GM12878 (cell line): ENCODE results near the gene RAD51AP1. TPM values are rescaled to one million over a fixed set of nuclear protein-coding genes. Genes with fewer than 3 reads are reported as not detected.

Experiments
- ATAC-seq: fragments of 200-7000 bp; cut with Tn5 transposase; 3 replicates; pipeline ENCODE4 v1.9.1; 2020; ENCODE audit warnings: mild to moderate bottlenecking, moderate library complexity
- BruUV-seq: library from RNA; stranded (reverse); fragments of 400-500 nt; replicated peaks from 2 replicates; lab custom pipeline; 2021; lab: Mats Ljungman, UMichigan
- CTCF ChIA-PET: fragments of 300-600 bp; sonication (Branson Sonifier 250); formaldehyde crosslinking; extraction: SDS; loops from one replicate; lab custom pipeline; 2021; ENCODE audit warnings: inconsistent platforms; lab: Yijun Ruan, JAX
- POLR2A ChIA-PET: fragments of 350-600 bp; formaldehyde crosslinking; extraction: SDS; loops from one replicate; lab custom pipeline; 2021; ENCODE audit warnings: inconsistent platforms; lab: Charles Lee
- RAD21 ChIA-PET: fragments of 300-600 bp; sonication (Branson Sonifier 250); formaldehyde crosslinking; loops from one replicate; lab custom pipeline; 2023; ENCODE audit warnings: antibody characterized with exemption; ENCODE audit not compliant: unreplicated experiment; lab: Charles Lee
- SMC1A ChIA-PET: fragments of 300-600 bp; sonication (Branson Sonifier 250); formaldehyde crosslinking; loops from one replicate; lab custom pipeline; 2023; ENCODE audit not compliant: unreplicated experiment, uncharacterized antibody; lab: Charles Lee
- DNase-seq: peaks from one replicate; pipeline ENCODE4 v3.0.0-alpha.2; 2011; ENCODE audit warnings: low read depth, low spot score
- FAIRE-seq: peaks from 3 replicates; lab custom pipeline; 2011; peaks lifted over from hg19 to GRCh38; lab: Jason Lieb, UNC
- H2AFZ ChIP-seq: 2 replicates; pipeline ENCODE4 v1.6.0; 2011; ENCODE audit warnings: low read depth, low read length, control low read depth; ENCODE audit not compliant: control insufficient read depth
- H3K27ac ChIP-seq: 2 replicates; pipeline ENCODE4 v1.5.1; 2011; ENCODE audit warnings: control low read depth; ENCODE audit not compliant: control insufficient read depth, insufficient read depth
- H3K27me3 ChIP-seq, 2 experiments: replicated peaks in 1 of 2; 2 replicates each; pipeline versions ENCODE4 v1.6.0 to v1.6.1; 2011; ENCODE audit warnings: low read length in 1 of 2; ENCODE audit not compliant: control insufficient read depth in 2 of 2, insufficient read depth in 2 of 2
- H3K36me3 ChIP-seq, 2 experiments: 2 replicates each; pipeline ENCODE4 v1.5.1; 2011; ENCODE audit warnings: low read length in 1 of 2; ENCODE audit not compliant: control insufficient read depth in 2 of 2, insufficient read depth in 2 of 2
- H3K4me1 ChIP-seq: 2 replicates; pipeline ENCODE4 v1.6.1; 2011; ENCODE audit warnings: mild to moderate bottlenecking, low read length, moderate library complexity, mixed read lengths; ENCODE audit not compliant: control insufficient read depth, insufficient read depth
- H3K4me2 ChIP-seq: 2 replicates; pipeline ENCODE4 v1.6.0; 2011; ENCODE audit warnings: control low read depth; ENCODE audit not compliant: control insufficient read depth, insufficient read depth
- H3K4me3 ChIP-seq: fragments of 200-600 bp; sonication (generic); 2 replicates; pipeline ENCODE4 v1.5.1; 2016
- H3K79me2 ChIP-seq: 2 replicates; pipeline ENCODE4 v1.6.0; 2011; ENCODE audit warnings: low read length; ENCODE audit not compliant: control insufficient read depth, insufficient read depth
- H3K9ac ChIP-seq: 2 replicates; pipeline ENCODE4 v1.8.0; 2011; ENCODE audit warnings: low read length, control low read depth, mixed read lengths; ENCODE audit not compliant: control insufficient read depth, insufficient read depth
- H3K9me3 ChIP-seq: replicated peaks from 3 replicates; pipeline ENCODE4 v1.5.1; 2011; ENCODE audit warnings: mild to moderate bottlenecking, low read length; ENCODE audit not compliant: control insufficient read depth, insufficient read depth
- H4K20me1 ChIP-seq: 2 replicates; pipeline ENCODE4 v1.6.0; 2011; ENCODE audit not compliant: control insufficient read depth, insufficient read depth
- E4F1 ChIP-seq: fragments of 450-650 bp; IDR thresholded peaks from 2 replicates; pipeline ENCODE4 v1.6.1; 2018; ENCODE audit warnings: borderline replicate concordance, mild to moderate bottlenecking; ENCODE audit not compliant: partially characterized antibody
- PRDM15 ChIP-seq: fragments of 450-650 bp; formaldehyde crosslinking; IDR thresholded peaks from 2 replicates; pipeline ENCODE4 v1.4.0; 2020; ENCODE audit warnings: mild to moderate bottlenecking, moderate library complexity
- ZNF592 ChIP-seq: fragments of 450-650 bp; IDR thresholded peaks from 2 replicates; pipeline ENCODE4 v1.6.1; 2017; ENCODE audit warnings: mild to moderate bottlenecking, moderate library complexity
- WGBS: methylation state at CpG from one replicate; pipeline ENCODE4 v1.1.6; 2016; ENCODE audit warnings: low lambda C conversion rate; ENCODE audit not compliant: insufficient replicate concordance, insufficient coverage; ENCODE audit errors: missing lambda C conversion rate; 5-methylcytosine and 5-hydroxymethylcytosine counted together
- in situ Hi-C: fragments of 300-500 bp; cut with MboI; formaldehyde crosslinking; loops from 9 replicates; pipeline ENCODE4 v1.14.3; 2018; ENCODE audit warnings: mixed read lengths
- intact Hi-C: fragments of 100-400 bp; cut with micrococcal nuclease; formaldehyde crosslinking; loops from one replicate; pipeline ENCODE4 v1.14.2; 2022; ENCODE audit not compliant: unreplicated experiment
- polyA plus RNA-seq, 11 experiments: library from polyadenylated mRNA; depleted of rRNA in 4 of 11; unstranded in 6 of 11; stranded (reverse) in 5 of 11; fragments of >200 nt; fragmentation: Nextera tagmentation in 4 of 11; fragmentation: Illumina TruSeq in 1 of 11; extraction: Ambion mirVana in 4 of 11; extraction: Trizol in 1 of 11; gene quantifications; 1 replicate in 1 of 11; 2 replicates in 10 of 11; pipeline versions ENCODE4 v1.2.1 to v1.2.3, GENCODE V29; 2011 to 2016; ENCODE audit warnings: inconsistent platforms in 2 of 11, missing spikeins in 2 of 11, low read depth in 1 of 11
- total RNA-seq, 4 experiments: library from RNA; depleted of rRNA in 3 of 4; stranded (reverse); fragments of >200 nt in 3 of 4; fragmentation: Illumina TruSeq in 1 of 4; extraction: Trizol in 1 of 4; gene quantifications; 2 replicates each; pipeline versions ENCODE4 v1.2.1 to v1.2.3, GENCODE V29; 2013 to 2021

The RAD51AP1 gene
- total and polyA plus RNA-seq, 10 of the 15 experiments (the other 5 are each of a cell fraction or from before 2014, with no cell fraction given): 22.3 to 86.0 (median 50.9) TPM

- TF ChIP-seq ZNF592: no peak
- TF ChIP-seq, all 136 proteins: peak for 49
These were observed 66.0 kb downstream of the RAD51AP1 start (continued) for GRCh38 chr12:4604684-4605193.

- no peak for ATAC-seq
- BruUV-seq: no TSS peak
- no peaks in the 10 kb centered on the region for H4K20me1 ChIP-seq
- RAD21 ChIA-PET: no interaction called here
- peaks cover 9% of the 10 kb centered on the region for H3K79me2 ChIP-seq
- no peaks in the 10 kb centered on the region for H3K9me3 ChIP-seq
- intact Hi-C loops (loop anchor here (10.0 kb wide), 1 partner anchor 148 kb away; no protein-coding TSS in a partner anchor), in situ Hi-C loops (no loop called here)
- H3K27ac ChIP-seq: no peak overlapping the region
- no peak for DNase-seq
- SMC1A ChIA-PET: no interaction called here
- POLR2A ChIA-PET: no interaction called here
- WGBS: 97% methylated on average over 3 of the region's 3 CpGs
- H3K4me2 ChIP-seq: no peak overlapping the region
- H3K9ac ChIP-seq: no peak overlapping the region
- no peaks in the 10 kb centered on the region for H3K27me3 ChIP-seq
- no peak for TF ChIP-seq E4F1
- no peak for TF ChIP-seq PRDM15
- peaks cover 0 to 6% of the 10 kb centered on the region in 2 experiments; a peak in 3 of 4 replicates for H3K36me3 ChIP-seq
- CTCF ChIA-PET: no interaction called here
- no peak overlapping the region for H2AFZ ChIP-seq
- no peak for FAIRE-seq
- no peak overlapping the region for H3K4me3 ChIP-seq
- H3K4me1 ChIP-seq: no peaks in the 10 kb centered on the region
These were observed 68.4 kb downstream of the RAD51AP1 start for GRCh38 chr12:4607056-4607455.
